HCT116 (cell line): Measurements from ENCODE around the gene SCG3. TPM values are rescaled to one million over a fixed set of nuclear protein-coding genes. Genes with fewer than 3 reads are reported as not detected.

Experiments
- ATAC-seq: fragments of 200-7000 bp; cut with Tn5 transposase; 2 replicates; pipeline ENCODE4 v1.9.1; 2020; ENCODE audit warnings: mild to moderate bottlenecking, moderate library complexity
- BruUV-seq: library from RNA; stranded (reverse); fragments of 400-500 nt; replicated peaks from 2 replicates; lab custom pipeline; 2021; lab: Mats Ljungman, UMichigan
- CTCF ChIA-PET: fragments of 300-600 bp; sonication (Branson Sonifier 250); formaldehyde crosslinking; loops from one replicate; lab custom pipeline; 2021; ENCODE audit warnings: antibody characterized with exemption; lab: Charles Lee
- POLR2A ChIA-PET: fragments of 300-600, 350-600 bp; sonication (Branson Sonifier 250); formaldehyde crosslinking; loops from one replicate; lab custom pipeline; 2021; ENCODE audit warnings: antibody characterized with exemption; lab: Charles Lee
- RAD21 ChIA-PET, 2 experiments: fragments of 300-600 bp; sonication (Branson Sonifier 250); formaldehyde crosslinking; loops; one replicate each; lab custom pipeline; 2023; ENCODE audit warnings: low total read pairs in 2 of 2; ENCODE audit not compliant: uncharacterized antibody in 2 of 2, unreplicated experiment in 2 of 2, low non-redundant PET in 1 of 2; lab: Charles Lee
- DNase-seq: peaks from one replicate; pipeline ENCODE4 v3.0.0-alpha.2; 2010; ENCODE audit warnings: low read depth, low spot score
- H2AFZ ChIP-seq: fragments of 200-600 bp; shearing (Covaris generic), sonication (generic); 2 replicates; pipeline ENCODE4 v1.6.1; 2017; ENCODE audit warnings: low read depth, mixed run types, mixed read lengths, antibody characterized with exemption, low read length; ENCODE audit not compliant: poor library complexity, severe bottlenecking
- H3K27ac ChIP-seq: 2 replicates; pipeline ENCODE4 v1.5.1; 2012; ENCODE audit warnings: low read depth, low read length
- H3K27me3 ChIP-seq: fragments of 200-600 bp; sonication (generic); 2 replicates; pipeline ENCODE4 v1.6.1; 2016; ENCODE audit warnings: mixed run types, low read length, mixed read lengths; ENCODE audit not compliant: insufficient read depth
- H3K36me3 ChIP-seq, 2 experiments: fragments of 200-500 bp in 1 of 2; fragments of 200-600 bp in 1 of 2; sonication (Bioruptor generic) in 1 of 2; sonication (generic) in 1 of 2; 2 replicates each; pipeline versions ENCODE4 v1.5.1 to v1.6.1; 2014 to 2016; ENCODE audit warnings: low read length in 2 of 2, inconsistent platforms in 1 of 2, mixed read lengths in 1 of 2, mixed run types in 1 of 2; ENCODE audit not compliant: insufficient read depth in 2 of 2, control insufficient read depth in 1 of 2
- H3K4me1 ChIP-seq, 2 experiments: fragments of 200-600 bp in 1 of 2; sonication (generic) in 1 of 2; 2 replicates each; pipeline versions ENCODE4 v1.5.1 to v1.6.1; 2012 to 2017; ENCODE audit warnings: low read length in 2 of 2, inconsistent platforms in 1 of 2, mild to moderate bottlenecking in 1 of 2, mixed read lengths in 1 of 2, mixed run types in 1 of 2, moderate library complexity in 1 of 2; ENCODE audit not compliant: insufficient read depth in 2 of 2, control insufficient read depth in 1 of 2
- H3K4me2 ChIP-seq: fragments of 200-600 bp; sonication (generic); 2 replicates; pipeline ENCODE4 v1.6.1; 2017; ENCODE audit warnings: mixed run types, low read length, mixed read lengths
- H3K4me3 ChIP-seq, 2 experiments: fragments of 200-600 bp in 1 of 2; sonication (generic) in 1 of 2; replicated peaks in 1 of 2; 2 replicates each; pipeline ENCODE4 v1.5.1; 2011 to 2016; ENCODE audit warnings: low read length in 2 of 2, control low read depth in 1 of 2, low read depth in 1 of 2, mild to moderate bottlenecking in 1 of 2, mixed read lengths in 1 of 2, mixed run types in 1 of 2
- H3K79me2 ChIP-seq: fragments of 200-600 bp; sonication (generic); 2 replicates; pipeline ENCODE4 v1.6.1; 2017; ENCODE audit warnings: mild to moderate bottlenecking, mixed run types, low read length, moderate library complexity, mixed read lengths; ENCODE audit not compliant: insufficient read depth
- H3K9ac ChIP-seq: fragments of 200-600 bp; sonication (generic); 2 replicates; pipeline ENCODE4 v1.6.1; 2016; ENCODE audit warnings: low read length, mixed read lengths
- H3K9me2 ChIP-seq: fragments of 200-600 bp; sonication (generic), shearing (Covaris generic); 2 replicates; pipeline ENCODE4 v1.6.1; 2017; ENCODE audit warnings: mixed run types, mild to moderate bottlenecking, moderate library complexity; ENCODE audit not compliant: insufficient read depth
- H3K9me3 ChIP-seq, 2 experiments: fragments of 200-500 bp in 1 of 2; fragments of 200-600 bp in 1 of 2; sonication (Bioruptor generic) in 1 of 2; sonication (generic) in 1 of 2; 2 replicates each; pipeline ENCODE4 v1.6.1; 2014 to 2017; ENCODE audit warnings: low read length in 2 of 2, mixed read lengths in 2 of 2, inconsistent platforms in 1 of 2, low read depth in 1 of 2, mild to moderate bottlenecking in 1 of 2, mixed run types in 1 of 2, moderate library complexity in 1 of 2; ENCODE audit not compliant: control insufficient read depth in 1 of 2, insufficient read depth in 1 of 2
- H4K20me1 ChIP-seq: fragments of 200-600 bp; sonication (generic), shearing (Covaris generic); 2 replicates; pipeline ENCODE4 v1.6.1; 2017; ENCODE audit warnings: mixed run types, mild to moderate bottlenecking, moderate library complexity; ENCODE audit not compliant: insufficient read depth
- CBX3 ChIP-seq: IDR thresholded peaks from 2 replicates; pipeline ENCODE4 v1.6.1; 2012; ENCODE audit warnings: low read depth
- EGR1 ChIP-seq: IDR thresholded peaks from 2 replicates; pipeline ENCODE4 v1.6.1; 2012; ENCODE audit warnings: low read depth
- ELF1 ChIP-seq: IDR thresholded peaks from 2 replicates; pipeline ENCODE4 v1.6.1; 2012; ENCODE audit warnings: low read depth, borderline replicate concordance
- JUND ChIP-seq: IDR thresholded peaks from 2 replicates; pipeline ENCODE4 v1.6.1; 2012
- POLR2AphosphoS5 ChIP-seq: IDR thresholded peaks from 2 replicates; pipeline ENCODE4 v1.6.1; 2011; ENCODE audit warnings: mild to moderate bottlenecking, low read depth, low read length, moderate library complexity
- SRF ChIP-seq: IDR thresholded peaks from 2 replicates; pipeline ENCODE4 v1.6.1; 2012; ENCODE audit warnings: low read depth
- intact Hi-C: fragments of 100-400 bp; cut with micrococcal nuclease; formaldehyde crosslinking; loops from 2 replicates; pipeline ENCODE4 v1.10.0; 2022
- total RNA-seq: library from RNA; stranded (reverse); gene quantifications from one replicate; pipeline ENCODE4 v1.2.1, GENCODE V29; 2021; ENCODE audit not compliant: unreplicated experiment

The SCG3 gene
- total RNA-seq, 1 experiment from 2014 or later, result not detected

GRCh38 chr15:51750792-51751696 lies 69.7 kb downstream of the SCG3 start, which contains the start of gene TMOD2:
TMOD2 (plus strand) TSS chr15:51751597; CDS start chr15:51766442, 14,845 bp downstream.
- intact Hi-C loops, result no loop called here
- Histone ChIP-seq H3K27me3 (no peaks in the 10 kb centered on the region), H3K4me3 (peak within 1 kb of the TSS; percentile 61)
- TF ChIP-seq ELF1, result 0 out of 2 replicates have a peak, but pooled peaks have one; percentile 6
- TF ChIP-seq JUND, result no peak
- TF ChIP-seq EGR1, result peak; percentile 79
- no peak for TF ChIP-seq POLR2AphosphoS5
- no peak for TF ChIP-seq CBX3
- TF ChIP-seq SRF, result no peak
- TF ChIP-seq, all 23 proteins: peak for 2
- H3K27ac ChIP-seq, result no peak within 1 kb of the TSS; the same call in 1 of the 2 replicates
- ATAC-seq, result peak; percentile 93
- POLR2A ChIA-PET, result no interaction called here
- H3K9ac ChIP-seq, result peak within 1 kb of the TSS; percentile 35
- H4K20me1 ChIP-seq, result no peaks in the 10 kb centered on the region
- RAD21 ChIA-PET, result interaction anchor here in 1 of 2 experiments (1.0 kb wide), 1 partner anchor 101 kb away, joined by 3 read pairs; no protein-coding TSS in a partner anchor
- H2AFZ ChIP-seq, result peak within 1 kb of the TSS; percentile 91
- no TSS peak for BruUV-seq
- no peaks in the 10 kb centered on the region for H3K9me2 ChIP-seq
- H3K36me3 ChIP-seq, result no peaks in the 10 kb centered on the region
- DNase-seq, result no peak
- peak within 1 kb of the TSS; percentile 89 for H3K4me2 ChIP-seq
- H3K9me3 ChIP-seq, result no peaks in the 10 kb centered on the region
- CTCF ChIA-PET, result no interaction called here
- peaks cover 4 to 14% of the 10 kb centered on the region in 2 experiments; a peak in 3 of 4 replicates for H3K4me1 ChIP-seq
- no peaks in the 10 kb centered on the region for H3K79me2 ChIP-seq
